Lower lobe of right lung (tissue), 2 donors: ENCODE data around the gene IGSF5. TPM values are rescaled to one million over a fixed set of nuclear protein-coding genes. Genes with fewer than 3 reads are reported as not detected.

Experiments
- ATAC-seq, 2 donors: fragments of 200-7000 bp; cut with Tn5 transposase; one replicate each; pipeline ENCODE4 v1.9.1; 2020 to 2022; ENCODE audit warnings: mild to moderate bottlenecking in 2 of 2, moderate library complexity in 2 of 2
- DNase-seq: peaks from one replicate; pipeline ENCODE4 v3.0.0-alpha.2; 2020
- H3K27ac ChIP-seq: fragments of 200-600 bp; one replicate; pipeline ENCODE4 v1.8.0; 2022
- H3K27me3 ChIP-seq: fragments of 200-600 bp; one replicate; pipeline ENCODE4 v1.8.0; 2022; ENCODE audit warnings: low read depth
- H3K36me3 ChIP-seq: fragments of 200-600 bp; one replicate; pipeline ENCODE4 v1.8.0; 2022; ENCODE audit warnings: mild to moderate bottlenecking
- H3K4me1 ChIP-seq: fragments of 200-600 bp; one replicate; pipeline ENCODE4 v1.8.0; 2022
- H3K4me3 ChIP-seq: fragments of 200-600 bp; one replicate; pipeline ENCODE4 v1.8.0; 2022; ENCODE audit warnings: mild to moderate bottlenecking
- H3K9me3 ChIP-seq: fragments of 200-600 bp; one replicate; pipeline ENCODE4 v1.8.0; 2022
- CTCF ChIP-seq: fragments of 200-600 bp; IDR thresholded peaks from one replicate; pipeline ENCODE4 v1.8.0; 2022; ENCODE audit warnings: antibody characterized with exemption, mild to moderate bottlenecking
- intact Hi-C: fragments of 100-400 bp; cut with DNase I; formaldehyde crosslinking; loops from one replicate; pipeline ENCODE4 v1.11.0; 2022
- total RNA-seq: library from RNA; stranded (reverse); fragmentation: NEBNext Ultra II Directional; extraction: Animal tissue kit (Norgen Biotek cat#: 25700); gene quantifications from one replicate; pipeline ENCODE4 v1.2.1, GENCODE V29; 2021
- donor health status: DM: no; HTN: yes; CAD: no; lungs with severe emphysema.

IGSF5 gene
- total RNA-seq, 1 donor from 2014 or later, result not detected

GRCh38 chr21:39756285-39756684 lies 11.3 kb downstream of the IGSF5 start:
- no peak for TF ChIP-seq CTCF
- intact Hi-C loops, result no loop called here
- no peak overlapping the region for H3K27ac ChIP-seq
- no peaks in the 10 kb centered on the region for H3K36me3 ChIP-seq
- no peaks in the 10 kb centered on the region for H3K27me3 ChIP-seq
- no peak overlapping the region for H3K4me3 ChIP-seq
- H3K9me3 ChIP-seq, result no peaks in the 10 kb centered on the region
- DNase-seq (no peak), ATAC-seq (no peak)
- no peaks in the 10 kb centered on the region for H3K4me1 ChIP-seq

- TF ChIP-seq CTCF, result no peak
- no peak for ATAC-seq
Observed at GRCh38 chr21:39763272-39763970, 18.4 kb downstream of the IGSF5 start.

GRCh38 chr21:39774227-39774626 lies 29.2 kb downstream of the IGSF5 start:
- no peaks in the 10 kb centered on the region for H3K36me3 ChIP-seq
- H3K27me3 ChIP-seq, result no peaks in the 10 kb centered on the region
- no peak for ATAC-seq
- H3K27ac ChIP-seq, result no peak overlapping the region
- H3K4me1 ChIP-seq, result no peaks in the 10 kb centered on the region
- H3K9me3 ChIP-seq, result no peaks in the 10 kb centered on the region
- H3K4me3 ChIP-seq, result no peak overlapping the region
- intact Hi-C loops, result no loop called here
- DNase-seq, result no peak
- no peak for TF ChIP-seq CTCF

More at GRCh38 chr21:39763272-39763970, 18.4 kb downstream of the IGSF5 start:
- H3K27ac ChIP-seq, result no peak overlapping the region
- H3K4me1 ChIP-seq, result no peaks in the 10 kb centered on the region
- H3K36me3 ChIP-seq, result no peaks in the 10 kb centered on the region
- no peaks in the 10 kb centered on the region for H3K27me3 ChIP-seq
- no peaks in the 10 kb centered on the region for H3K9me3 ChIP-seq
- intact Hi-C loops, result no loop called here
- DNase-seq, result no peak
- H3K4me3 ChIP-seq, result no peak overlapping the region

GRCh38 chr21:39775816-39776215 lies 30.8 kb downstream of the IGSF5 start:
- intact Hi-C loops, result no loop called here
- TF ChIP-seq CTCF, result no peak
- H3K4me3 ChIP-seq, result no peak overlapping the region
- no peaks in the 10 kb centered on the region for H3K27me3 ChIP-seq
- no peak for DNase-seq
- H3K9me3 ChIP-seq, result no peaks in the 10 kb centered on the region
- H3K27ac ChIP-seq, result no peak overlapping the region
- ATAC-seq, result no peak
- no peaks in the 10 kb centered on the region for H3K36me3 ChIP-seq
- H3K4me1 ChIP-seq, result no peaks in the 10 kb centered on the region

GRCh38 chr21:39776589-39776988 lies 31.6 kb downstream of the IGSF5 start:
- no peaks in the 10 kb centered on the region for H3K36me3 ChIP-seq
- DNase-seq (no peak), ATAC-seq (no peak)
- no peak for TF ChIP-seq CTCF
- intact Hi-C loops, result no loop called here
- no peaks in the 10 kb centered on the region for H3K9me3 ChIP-seq
- H3K4me3 ChIP-seq, result no peak overlapping the region
- no peaks in the 10 kb centered on the region for H3K4me1 ChIP-seq
- no peaks in the 10 kb centered on the region for H3K27me3 ChIP-seq
- no peak overlapping the region for H3K27ac ChIP-seq
